GM12872 (cell line): Measurements from ENCODE around the gene FAP.

ENCODE experiments used
- CTCF ChIP-seq: IDR thresholded peaks from 3 replicates; pipeline ENCODE4 v1.5.1; 2011; ENCODE audit warnings: low read depth, mild to moderate bottlenecking, low read length, moderate library complexity; ENCODE audit not compliant: insufficient read depth

Gene FAP

DNA sequence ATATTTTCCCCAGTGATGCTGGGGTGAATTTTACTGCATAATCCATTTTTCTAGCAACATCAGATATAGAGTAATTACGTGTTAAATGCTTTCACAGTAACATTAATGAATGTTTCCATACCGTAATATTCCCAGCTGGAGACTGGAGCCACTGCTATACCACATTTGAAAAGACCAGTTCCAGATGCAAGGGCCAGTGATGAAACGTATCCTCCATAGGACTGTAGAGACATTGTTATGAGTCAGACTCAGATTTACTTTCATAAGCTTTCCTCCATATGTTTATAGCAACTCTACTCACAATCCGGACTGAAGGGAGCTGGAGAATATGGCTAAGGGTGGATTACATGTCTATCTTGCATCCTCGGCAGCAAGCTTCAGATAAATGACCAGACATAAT lies 68.5 kb downstream of the FAP start:
- no peak for TF ChIP-seq CTCF

DNA sequence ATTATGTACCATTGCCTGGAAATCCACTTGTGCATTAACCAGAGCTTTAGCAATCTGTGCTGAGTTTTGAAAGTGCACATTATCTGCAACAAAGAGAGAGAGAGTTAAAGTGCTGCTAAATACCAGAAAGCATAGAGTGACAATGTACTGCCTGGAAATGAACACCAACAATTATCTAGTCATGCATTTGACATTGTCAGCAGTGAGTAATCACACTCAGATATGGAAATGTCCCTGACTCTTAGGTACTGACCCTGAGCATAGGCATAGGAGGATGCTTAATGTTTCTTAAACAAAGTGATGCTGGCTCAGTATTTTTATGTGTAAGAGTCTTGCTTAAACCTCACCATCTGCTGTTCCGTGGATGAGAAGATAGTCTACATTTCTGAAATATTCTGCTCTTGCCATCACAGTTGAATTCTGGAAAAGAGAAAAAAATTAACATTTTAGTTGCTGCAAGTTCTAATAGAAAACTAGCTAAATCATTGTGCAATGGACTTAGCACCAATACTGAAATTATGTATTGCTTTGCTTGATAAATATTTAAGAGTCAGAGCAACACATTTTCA lies 70.4 kb downstream of the FAP start:
- no peak for TF ChIP-seq CTCF

- no peak for TF ChIP-seq CTCF
These were observed 76.5 kb downstream of the FAP start for GRCh38 chr2:162166745-162167144.

- TF ChIP-seq CTCF: no peak
These were observed 77.1 kb downstream of the FAP start for GRCh38 chr2:162166174-162166573.

GRCh38 chr2:162164802-162165201 lies 78.4 kb downstream of the FAP start:
- no peak for TF ChIP-seq CTCF

DNA sequence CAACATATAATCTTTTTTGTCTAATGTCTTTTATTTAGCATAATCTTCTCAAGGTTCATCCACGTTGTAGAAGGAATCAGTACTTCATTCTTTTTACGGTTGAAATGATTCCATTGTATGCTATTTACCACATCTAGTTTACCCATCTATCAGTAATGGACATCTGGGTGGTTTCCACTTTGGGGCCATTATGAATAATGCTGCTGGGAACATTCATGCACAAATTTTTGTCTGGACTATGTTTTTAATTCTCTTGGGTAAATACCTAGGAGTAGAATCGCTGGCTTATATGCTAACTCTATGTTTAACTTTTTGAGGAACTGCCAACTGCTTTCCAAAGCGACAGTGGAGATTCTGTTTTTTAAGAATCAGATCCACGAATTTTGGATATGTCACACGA lies 83.8 kb downstream of the FAP start:
- TF ChIP-seq CTCF: no peak

- TF ChIP-seq CTCF: no peak
These were observed 87.1 kb downstream of the FAP start for GRCh38 chr2:162156149-162156548.
